HG02610 (cell line): ENCODE measurements around the gene THEM4.
"Not testable (repeated sequence)": the region's sequence is repeated elsewhere in the genome, so short reads cannot be mapped to it uniquely, and the experiment has no call there.

Source experiments
- ATAC-seq: cut with Tn5 transposase; IDR thresholded peaks from one replicate; pipeline ENCODE4 v1.9.1; 2021; ENCODE audit warnings: mild to moderate bottlenecking, moderate library complexity; ENCODE audit not compliant: unreplicated experiment

The THEM4 gene

GRCh38 chr1:151897991-151898431 is 11.3 kb downstream of the THEM4 start:
- ATAC-seq: no peak

GRCh38 chr1:151893176-151893924 is 16.0 kb downstream of the THEM4 start:
- ATAC-seq: no peak

- ATAC-seq: no peak
Observed at GRCh38 chr1:151892190-151892589, 17.1 kb downstream of the THEM4 start.

- no peak for ATAC-seq
Observed at GRCh38 chr1:151891512-151891911, 17.8 kb downstream of the THEM4 start.

GRCh38 chr1:151888972-151889570 is 20.2 kb downstream of the THEM4 start:
- ATAC-seq: no peak

GRCh38 chr1:151887028-151887427 is 22.3 kb downstream of the THEM4 start:
- ATAC-seq: no peak

- ATAC-seq: no peak
Observed at GRCh38 chr1:151885479-151885878, 23.8 kb downstream of the THEM4 start.

GRCh38 chr1:151884879-151885278 is 24.4 kb downstream of the THEM4 start:
- not testable (repeated sequence) for ATAC-seq

GRCh38 chr1:151884445-151884844 is 24.9 kb downstream of the THEM4 start:
- not testable (repeated sequence) for ATAC-seq

GRCh38 chr1:151883898-151884297 is 25.4 kb downstream of the THEM4 start:
- not testable (repeated sequence) for ATAC-seq

- ATAC-seq: not testable (repeated sequence)
Observed at GRCh38 chr1:151882918-151883317, 26.4 kb downstream of the THEM4 start.

GRCh38 chr1:151882466-151882865 is 26.8 kb downstream of the THEM4 start:
- ATAC-seq: no peak

- no peak for ATAC-seq
Observed at GRCh38 chr1:151881479-151881878, 27.8 kb downstream of the THEM4 start.

GRCh38 chr1:151875419-151876097 is 33.8 kb downstream of the THEM4 start:
- ATAC-seq: no peak

GRCh38 chr1:151872776-151873175 is 36.5 kb downstream of the THEM4 start:
- not testable (repeated sequence) for ATAC-seq

- no peak for ATAC-seq
Observed at GRCh38 chr1:151871284-151872030, 37.9 kb downstream of the THEM4 start.

GRCh38 chr1:151868486-151868885 is 40.8 kb downstream of the THEM4 start:
- ATAC-seq: no peak

GRCh38 chr1:151867765-151868411 is 41.4 kb downstream of the THEM4 start:
- ATAC-seq: no peak

- ATAC-seq: no peak
Observed at GRCh38 chr1:151867321-151867720, 42.0 kb downstream of the THEM4 start.

- no peak for ATAC-seq
Observed at GRCh38 chr1:151864411-151864810, 44.9 kb downstream of the THEM4 start.

- no peak for ATAC-seq
Observed at GRCh38 chr1:151862604-151863003, 46.7 kb downstream of the THEM4 start.
